H7 (cell line): ENCODE data around the gene KCNIP4. TPM values are rescaled to one million over a fixed set of nuclear protein-coding genes. Genes with fewer than 3 reads are reported as not detected.

Experiments used
- DNase-seq: peaks from one replicate; pipeline ENCODE4 v3.0.0; 2012
- H3K27me3 ChIP-seq: 2 replicates; pipeline ENCODE4 v1.6.0; 2011; ENCODE audit warnings: mild to moderate bottlenecking, low read length; ENCODE audit not compliant: control insufficient read depth, insufficient read depth
- H3K36me3 ChIP-seq: replicated peaks from 2 replicates; pipeline ENCODE4 v1.5.1; 2011; ENCODE audit warnings: low read length; ENCODE audit not compliant: control insufficient read depth, insufficient read depth
- H3K4me3 ChIP-seq: 2 replicates; pipeline ENCODE4 v1.5.1; 2011; ENCODE audit warnings: low read depth, mild to moderate bottlenecking, control low read depth, low read length, moderate library complexity; ENCODE audit not compliant: insufficient read depth
- total RNA-seq: library from RNA; depleted of rRNA; stranded (reverse); fragments of >200 nt; shearing (Covaris generic); gene quantifications from 2 replicates; pipeline ENCODE4 v1.2.3, GENCODE V29; 2014

Gene KCNIP4
- total RNA-seq, 1 experiment from 2014 or later, result not detected

DNA sequence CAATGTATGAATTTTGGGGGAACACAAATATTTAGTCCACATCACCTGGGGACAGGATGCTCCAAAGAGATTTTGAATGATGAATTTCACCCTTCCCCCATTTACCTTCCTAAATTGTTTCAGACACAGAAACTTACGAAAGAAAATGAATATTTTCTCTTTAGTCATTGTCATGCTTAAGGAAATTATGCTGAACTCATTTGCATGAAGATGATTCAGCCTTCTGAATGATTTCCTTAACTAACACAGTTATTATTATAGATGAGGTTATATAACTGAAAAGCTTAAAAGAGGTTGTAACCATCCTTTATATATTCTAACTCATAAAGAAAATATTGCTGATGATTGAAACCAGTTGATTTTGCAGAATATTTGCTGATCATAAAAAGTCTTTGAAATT, 61.1 kb downstream of the KCNIP4 start:
- Histone ChIP-seq H3K4me3 (no peak overlapping the region), H3K27me3 (no peaks in the 10 kb centered on the region), H3K36me3 (no peaks in the 10 kb centered on the region)
- DNase-seq, result no peak

- no peak overlapping the region for H3K4me3 ChIP-seq
- DNase-seq, result no peak
- H3K27me3 ChIP-seq, result no peaks in the 10 kb centered on the region
- H3K36me3 ChIP-seq, result no peaks in the 10 kb centered on the region
Observed at GRCh38 chr4:21885770-21886169, 62.8 kb downstream of the KCNIP4 start.

GRCh38 chr4:21885241-21885640, 63.3 kb downstream of the KCNIP4 start:
- H3K27me3 ChIP-seq, result no peaks in the 10 kb centered on the region
- no peak overlapping the region for H3K4me3 ChIP-seq
- no peak for DNase-seq
- no peaks in the 10 kb centered on the region for H3K36me3 ChIP-seq

DNA sequence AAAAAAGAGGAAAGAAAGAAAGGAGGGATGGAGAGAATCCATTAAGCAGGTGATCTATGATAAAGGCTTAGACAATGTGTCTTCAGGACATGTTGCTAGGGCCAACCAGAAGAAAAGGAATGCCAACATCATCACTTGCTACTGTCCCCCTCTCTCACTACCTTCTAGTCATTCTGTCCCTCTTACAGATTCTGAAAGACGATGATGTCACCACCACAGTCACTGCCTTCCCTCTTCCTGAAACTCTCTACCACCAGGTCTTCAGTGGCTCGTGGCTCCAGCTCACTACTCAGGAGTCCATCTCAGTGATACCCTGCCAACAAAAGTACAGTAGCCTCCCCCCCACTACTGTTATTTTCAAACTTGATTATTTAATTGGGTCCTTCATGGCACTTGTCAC, 64.0 kb downstream of the KCNIP4 start:
- no peak for DNase-seq
- Histone ChIP-seq H3K4me3 (no peak overlapping the region), H3K27me3 (no peaks in the 10 kb centered on the region), H3K36me3 (no peaks in the 10 kb centered on the region)

DNA sequence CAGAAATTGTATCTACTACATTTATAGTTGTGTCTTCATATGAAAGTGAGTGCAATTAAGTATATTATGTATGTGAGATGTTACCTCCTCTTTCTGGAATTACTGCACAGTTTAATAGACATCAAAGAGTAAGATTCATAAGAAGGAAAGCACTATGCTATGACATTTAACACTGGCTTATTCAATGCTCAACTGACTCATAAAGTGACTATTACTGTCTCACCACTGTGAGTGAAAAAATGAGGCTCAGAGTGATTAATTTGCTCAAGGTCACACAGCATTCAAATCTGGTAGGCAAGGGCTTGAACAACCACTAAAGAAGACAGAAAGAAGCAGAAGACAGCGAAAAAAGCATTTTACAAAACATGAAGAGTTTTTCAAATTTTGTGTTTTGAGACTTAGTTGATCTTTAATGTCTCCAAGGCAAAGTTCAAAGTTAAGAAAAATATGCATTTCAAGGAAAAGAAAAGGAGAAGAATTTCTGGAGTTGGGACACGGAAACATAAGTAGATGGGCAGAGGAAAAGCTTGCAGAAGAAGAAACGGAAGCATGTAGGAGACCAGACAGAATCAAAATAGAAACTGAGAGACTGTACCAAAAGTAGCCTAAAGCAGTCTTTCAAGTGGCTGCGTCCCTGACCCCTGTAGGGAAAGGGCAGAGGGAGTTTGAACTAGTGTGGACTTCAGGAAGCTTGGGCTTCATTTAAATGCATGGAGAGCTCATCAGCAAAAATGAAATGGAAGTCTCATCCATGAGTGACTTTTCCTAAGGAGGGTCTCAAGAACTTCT, 66.3 kb downstream of the KCNIP4 start:
- Histone ChIP-seq H3K36me3 (no peaks in the 10 kb centered on the region), H3K27me3 (no peaks in the 10 kb centered on the region), H3K4me3 (no peak overlapping the region)
- no peak for DNase-seq

DNA sequence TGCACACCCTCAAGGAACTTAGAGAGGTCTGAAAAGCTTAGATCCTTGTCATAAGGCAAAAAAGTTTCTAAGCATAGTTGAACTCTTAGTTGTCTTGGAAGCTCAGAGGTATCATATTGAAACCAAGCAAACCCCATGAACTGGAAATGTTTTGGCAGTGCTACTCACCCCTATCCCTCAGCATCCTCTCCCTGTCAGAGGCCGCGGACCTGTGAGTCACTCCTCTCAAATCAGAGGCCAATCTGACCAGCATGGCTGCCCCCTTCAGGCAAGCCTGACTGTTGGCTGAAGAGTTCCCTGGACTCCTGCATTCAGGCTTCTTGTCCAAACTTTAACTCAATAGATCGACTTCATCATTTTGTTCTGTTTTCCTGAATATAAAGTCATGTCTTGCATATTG, 69.4 kb downstream of the KCNIP4 start:
- no peak overlapping the region for H3K4me3 ChIP-seq
- H3K27me3 ChIP-seq, result no peaks in the 10 kb centered on the region
- no peaks in the 10 kb centered on the region for H3K36me3 ChIP-seq
- DNase-seq, result peak; percentile 34

DNA sequence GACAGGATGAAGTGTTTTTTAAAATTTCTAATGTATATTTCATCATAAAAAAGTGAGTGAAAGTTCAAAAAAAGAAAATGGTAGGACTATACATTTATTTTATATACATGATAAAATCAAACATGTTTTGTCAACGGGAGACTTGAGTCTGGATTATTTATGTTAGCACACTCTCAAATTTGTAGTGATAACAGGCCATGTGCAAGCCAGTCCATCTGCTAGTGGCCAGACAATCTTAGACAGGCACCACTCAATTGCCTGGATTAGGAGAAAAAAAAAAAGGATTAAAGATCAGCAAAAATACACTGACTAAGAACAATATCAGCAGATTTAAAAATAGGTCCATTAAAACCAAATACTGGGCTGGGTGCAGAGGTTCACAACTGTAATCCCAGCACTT, 71.9 kb downstream of the KCNIP4 start:
- Histone ChIP-seq H3K4me3 (no peak overlapping the region), H3K36me3 (no peaks in the 10 kb centered on the region), H3K27me3 (no peaks in the 10 kb centered on the region)
- no peak for DNase-seq

DNA sequence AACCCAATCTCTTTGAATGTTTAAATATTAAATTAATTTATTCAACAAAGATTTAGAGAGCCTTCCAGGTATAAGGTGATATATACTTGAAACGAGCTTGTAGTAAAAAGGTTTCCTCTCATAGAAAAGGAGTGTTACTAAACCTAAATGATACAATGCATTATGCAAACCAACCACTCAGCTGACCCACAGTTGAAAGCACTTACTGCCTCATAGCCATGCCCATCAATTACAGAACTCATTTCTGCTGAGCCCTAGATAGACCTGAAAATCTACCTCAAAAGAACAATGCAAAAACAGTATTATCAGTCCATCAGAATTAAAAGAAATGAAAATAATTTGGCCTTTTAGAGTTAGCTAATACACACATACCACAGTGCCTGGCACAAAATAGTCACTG, 75.4 kb downstream of the KCNIP4 start:
- Histone ChIP-seq H3K36me3 (no peaks in the 10 kb centered on the region), H3K4me3 (no peak overlapping the region), H3K27me3 (no peaks in the 10 kb centered on the region)
- no peak for DNase-seq

DNA sequence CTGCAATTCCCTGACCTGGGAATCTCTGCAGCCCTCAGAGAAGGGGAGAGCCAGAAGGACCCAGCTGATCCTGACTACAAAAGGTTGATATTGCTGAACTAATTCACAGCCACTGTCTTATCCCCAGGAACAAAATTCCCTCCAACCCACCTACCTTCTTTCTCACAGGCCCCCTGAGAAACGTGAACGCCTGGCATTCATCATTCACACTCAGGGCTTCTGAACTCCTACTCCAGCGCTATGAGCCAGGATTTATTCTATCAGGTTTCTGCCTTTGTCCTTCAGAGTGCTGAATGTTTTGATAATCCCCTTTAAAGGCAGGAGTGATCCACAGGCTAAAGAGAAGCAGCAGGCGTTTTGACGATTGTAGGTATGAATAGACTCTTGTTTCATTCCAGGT, 76.5 kb downstream of the KCNIP4 start:
- DNase-seq, result no peak
- Histone ChIP-seq H3K4me3 (no peak overlapping the region), H3K27me3 (no peaks in the 10 kb centered on the region), H3K36me3 (no peaks in the 10 kb centered on the region)

DNA sequence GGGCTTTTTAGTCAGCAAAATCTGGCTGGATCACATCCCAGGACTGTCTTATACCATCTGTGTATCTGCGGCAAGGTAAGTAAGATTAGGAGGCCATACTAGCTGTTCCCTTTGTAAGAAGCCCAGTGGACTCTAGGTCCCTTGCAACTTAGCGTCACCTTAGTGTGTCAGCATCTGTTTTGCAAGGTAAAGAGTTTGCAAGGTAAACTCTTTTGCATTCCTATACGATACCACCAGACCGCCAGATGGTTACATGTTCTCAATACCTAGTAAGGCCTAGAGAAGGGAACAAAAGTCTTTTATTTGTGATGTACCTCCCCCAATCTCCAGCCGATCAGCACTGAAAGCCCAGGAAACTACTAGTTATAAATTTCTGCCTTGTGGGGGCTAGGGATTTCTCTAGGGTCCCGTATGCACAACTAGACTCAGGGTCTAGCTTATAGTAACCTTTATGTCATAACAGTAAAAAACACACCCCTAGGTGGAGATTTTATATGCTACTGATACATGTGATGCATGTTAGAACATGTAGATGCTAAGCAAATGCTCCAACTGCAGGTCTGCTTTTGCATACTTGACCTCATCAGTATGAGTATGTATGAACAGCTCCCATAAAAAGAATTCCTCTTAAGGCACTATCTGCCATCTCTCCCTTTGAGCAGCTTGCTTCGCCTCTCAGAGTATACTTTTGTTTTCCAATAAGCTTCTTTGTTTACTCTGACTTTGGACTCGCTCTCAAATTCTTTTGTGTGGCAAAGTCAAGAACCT, 78.4 kb downstream of the KCNIP4 start:
- DNase-seq, result peak; percentile 28
- H3K4me3 ChIP-seq, result no peak overlapping the region
- H3K36me3 ChIP-seq, result no peaks in the 10 kb centered on the region
- H3K27me3 ChIP-seq, result no peaks in the 10 kb centered on the region

GRCh38 chr4:21864686-21865085, 83.9 kb downstream of the KCNIP4 start:
- no peaks in the 10 kb centered on the region for H3K27me3 ChIP-seq
- H3K36me3 ChIP-seq, result no peaks in the 10 kb centered on the region
- no peak for DNase-seq
- H3K4me3 ChIP-seq, result no peak overlapping the region

DNA sequence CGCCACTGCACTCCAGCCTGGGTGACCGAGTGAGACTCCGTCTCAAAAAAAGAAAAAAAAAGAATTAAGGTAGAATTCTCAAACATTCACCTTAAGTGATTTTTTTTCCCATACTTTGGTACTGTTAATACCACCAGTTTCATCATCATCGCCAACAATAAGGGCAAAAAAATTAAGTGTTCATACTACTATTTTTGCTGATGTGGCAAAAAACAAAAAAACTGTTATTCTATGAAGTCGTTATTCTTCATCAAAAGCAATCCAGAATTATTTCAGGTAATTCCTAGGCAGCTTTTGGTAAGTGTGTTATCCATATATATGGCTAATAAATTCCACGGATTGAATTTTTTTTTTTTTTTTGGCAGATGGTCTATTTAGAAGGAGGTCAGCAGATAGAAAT, 85.7 kb downstream of the KCNIP4 start:
- no peak overlapping the region for H3K4me3 ChIP-seq
- no peak for DNase-seq
- H3K36me3 ChIP-seq, result no peaks in the 10 kb centered on the region
- no peaks in the 10 kb centered on the region for H3K27me3 ChIP-seq

DNA sequence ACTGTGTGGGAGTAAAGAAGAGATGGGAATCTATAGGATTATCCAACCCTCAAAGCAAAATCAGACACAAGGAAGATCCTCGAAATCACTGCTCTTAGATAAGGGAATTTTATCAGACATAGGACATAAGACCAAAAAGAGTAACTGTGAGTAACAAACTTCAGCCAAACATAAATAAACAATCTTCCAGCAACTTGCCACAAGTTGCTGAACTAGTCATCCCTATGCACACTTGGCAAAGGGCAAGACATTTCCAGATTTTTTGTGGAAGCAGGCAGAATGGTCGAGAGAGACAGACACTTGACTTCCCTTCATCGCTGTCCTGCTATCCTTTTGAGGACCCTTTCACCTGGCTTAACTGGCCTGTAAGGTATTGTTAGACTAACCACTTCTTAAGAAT, 89.6 kb downstream of the KCNIP4 start:
- DNase-seq, result no peak
- Histone ChIP-seq H3K36me3 (no peaks in the 10 kb centered on the region), H3K27me3 (no peaks in the 10 kb centered on the region), H3K4me3 (no peak overlapping the region)

GRCh38 chr4:21856754-21857153, 91.8 kb downstream of the KCNIP4 start:
- DNase-seq, result no peak

DNA sequence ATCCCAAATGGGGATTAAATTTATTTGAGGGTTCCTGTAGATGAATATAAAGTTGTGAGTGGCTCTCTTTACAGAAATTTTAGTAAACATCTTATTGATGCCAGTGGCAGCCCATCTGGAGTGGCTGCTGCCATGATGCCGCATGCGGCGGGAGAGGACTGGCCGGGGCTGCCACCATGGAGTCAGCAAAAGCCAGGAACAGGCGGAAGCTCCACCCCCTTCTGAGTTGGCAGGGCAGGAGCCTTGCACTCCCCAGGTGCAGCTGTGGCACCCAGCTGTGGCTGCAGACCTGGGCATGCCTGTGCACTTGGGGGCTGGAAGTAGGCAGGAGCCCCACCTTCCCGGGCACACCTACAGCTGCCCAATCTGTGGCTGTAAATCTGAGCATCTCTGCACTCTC, 92.3 kb downstream of the KCNIP4 start:
- Histone ChIP-seq H3K27me3 (no peaks in the 10 kb centered on the region), H3K36me3 (no peaks in the 10 kb centered on the region), H3K4me3 (no peak overlapping the region)
- no peak for DNase-seq

More at GRCh38 chr4:21856754-21857153, 91.8 kb downstream of the KCNIP4 start:
- no peaks in the 10 kb centered on the region for H3K36me3 ChIP-seq
- H3K27me3 ChIP-seq, result no peaks in the 10 kb centered on the region
- no peak overlapping the region for H3K4me3 ChIP-seq
